Testis (tissue), 2 donors: ENCODE data around the gene SYCP1.

ENCODE experiments used
- POLR2A ChIP-seq: fragments of 450-650 bp; IDR thresholded peaks from one replicate; pipeline ENCODE4 v1.6.1; 2017; ENCODE audit warnings: antibody characterized with exemption, mild to moderate bottlenecking, moderate library complexity
- TF ChIP-seq, protein P1 (sequence below), 3 experiments: fragments of 450-650 bp in 2 of 3; fragments of 200-600 bp in 1 of 3; sonication (generic) in 1 of 3; IDR thresholded peaks; one replicate each; pipeline ENCODE4 v1.5.1; 2016 to 2019; ENCODE audit warnings: antibody characterized with exemption in 3 of 3, mild to moderate bottlenecking in 2 of 3, moderate library complexity in 1 of 3

DNA sequence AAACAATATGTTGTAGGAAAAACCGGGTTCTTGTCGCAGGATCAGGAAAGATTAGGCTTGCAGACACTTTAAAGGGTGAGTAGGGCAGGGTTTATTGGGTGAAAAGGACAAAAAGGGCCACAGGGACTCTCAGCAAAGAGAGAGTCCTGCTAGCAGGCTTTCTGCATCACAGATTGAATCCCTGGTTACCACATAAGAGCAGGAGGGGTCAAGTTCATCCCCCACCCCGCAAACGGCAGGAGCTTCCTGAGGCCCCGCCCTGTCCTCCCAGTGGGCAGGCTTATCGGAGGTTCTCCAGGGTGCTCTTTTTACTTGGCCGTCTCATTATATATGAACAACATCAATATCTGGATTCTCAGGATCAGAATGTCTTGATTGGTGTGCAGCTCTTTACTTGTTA lies 47.7 kb downstream of the SYCP1 start:
- TF ChIP-seq, protein P1, sequence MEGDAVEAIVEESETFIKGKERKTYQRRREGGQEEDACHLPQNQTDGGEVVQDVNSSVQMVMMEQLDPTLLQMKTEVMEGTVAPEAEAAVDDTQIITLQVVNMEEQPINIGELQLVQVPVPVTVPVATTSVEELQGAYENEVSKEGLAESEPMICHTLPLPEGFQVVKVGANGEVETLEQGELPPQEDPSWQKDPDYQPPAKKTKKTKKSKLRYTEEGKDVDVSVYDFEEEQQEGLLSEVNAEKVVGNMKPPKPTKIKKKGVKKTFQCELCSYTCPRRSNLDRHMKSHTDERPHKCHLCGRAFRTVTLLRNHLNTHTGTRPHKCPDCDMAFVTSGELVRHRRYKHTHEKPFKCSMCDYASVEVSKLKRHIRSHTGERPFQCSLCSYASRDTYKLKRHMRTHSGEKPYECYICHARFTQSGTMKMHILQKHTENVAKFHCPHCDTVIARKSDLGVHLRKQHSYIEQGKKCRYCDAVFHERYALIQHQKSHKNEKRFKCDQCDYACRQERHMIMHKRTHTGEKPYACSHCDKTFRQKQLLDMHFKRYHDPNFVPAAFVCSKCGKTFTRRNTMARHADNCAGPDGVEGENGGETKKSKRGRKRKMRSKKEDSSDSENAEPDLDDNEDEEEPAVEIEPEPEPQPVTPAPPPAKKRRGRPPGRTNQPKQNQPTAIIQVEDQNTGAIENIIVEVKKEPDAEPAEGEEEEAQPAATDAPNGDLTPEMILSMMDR (IDR thresholded peaks at IDR 0.05) = no peak
- no peak for TF ChIP-seq POLR2A
